ENCODE results near the gene SLC34A1.

DNA sequence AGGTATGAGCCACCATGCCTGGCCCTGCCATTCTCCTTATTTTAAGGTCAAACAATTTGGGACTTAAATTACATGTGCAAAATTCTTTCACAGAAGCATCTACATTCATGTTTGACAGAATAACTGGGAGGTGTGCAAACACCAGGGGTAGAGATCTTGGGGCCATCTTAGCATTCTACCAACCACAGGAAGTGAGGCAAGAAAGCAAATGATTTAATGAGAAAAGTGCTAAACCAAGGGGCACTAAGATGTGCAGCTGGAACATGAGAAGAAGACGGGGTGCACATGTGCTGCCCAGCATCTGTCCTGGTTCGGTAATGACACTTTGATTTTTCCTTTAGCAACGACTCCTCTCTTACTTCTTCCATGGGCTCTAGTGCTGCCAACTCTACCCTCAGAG, 26.3 kb downstream of the SLC34A1 start:
- no peak for TF ChIP-seq STAT1 (IDR thresholded peaks at IDR 0.05; ENCODE audit: unreplicated experiment)
- no peak for TF ChIP-seq CREB1 (CRISPR knock-in tag; IDR thresholded peaks at IDR 0.05; ENCODE audit: low read depth)
- no peak for TF ChIP-seq POLR2AphosphoS5 (IDR thresholded peaks at IDR 0.05; ENCODE audit: low read depth)
- TF ChIP-seq, protein P1, sequence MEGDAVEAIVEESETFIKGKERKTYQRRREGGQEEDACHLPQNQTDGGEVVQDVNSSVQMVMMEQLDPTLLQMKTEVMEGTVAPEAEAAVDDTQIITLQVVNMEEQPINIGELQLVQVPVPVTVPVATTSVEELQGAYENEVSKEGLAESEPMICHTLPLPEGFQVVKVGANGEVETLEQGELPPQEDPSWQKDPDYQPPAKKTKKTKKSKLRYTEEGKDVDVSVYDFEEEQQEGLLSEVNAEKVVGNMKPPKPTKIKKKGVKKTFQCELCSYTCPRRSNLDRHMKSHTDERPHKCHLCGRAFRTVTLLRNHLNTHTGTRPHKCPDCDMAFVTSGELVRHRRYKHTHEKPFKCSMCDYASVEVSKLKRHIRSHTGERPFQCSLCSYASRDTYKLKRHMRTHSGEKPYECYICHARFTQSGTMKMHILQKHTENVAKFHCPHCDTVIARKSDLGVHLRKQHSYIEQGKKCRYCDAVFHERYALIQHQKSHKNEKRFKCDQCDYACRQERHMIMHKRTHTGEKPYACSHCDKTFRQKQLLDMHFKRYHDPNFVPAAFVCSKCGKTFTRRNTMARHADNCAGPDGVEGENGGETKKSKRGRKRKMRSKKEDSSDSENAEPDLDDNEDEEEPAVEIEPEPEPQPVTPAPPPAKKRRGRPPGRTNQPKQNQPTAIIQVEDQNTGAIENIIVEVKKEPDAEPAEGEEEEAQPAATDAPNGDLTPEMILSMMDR (conservative IDR thresholded peaks at IDR 0.05; ENCODE audit: low read depth in 2 of 2), result no peak

Data from GM23338 (cell line).